HUDEP-2 (cell line): ENCODE results near the gene AKT1.
A peak's percentile ranks its signal among the peaks of the same experiment; 100 is the strongest.
"Not testable (repeated sequence)": the region's sequence is repeated elsewhere in the genome, so short reads cannot be mapped to it uniquely, and the experiment has no call there.

ENCODE experiments used
- DNase-seq, 76 experiments: peaks; one replicate each; lab custom pipeline; 2025; ENCODE audit not compliant: unreplicated experiment in 76 of 76; lab: John Stamatoyannopoulos, UW

The AKT1 gene

DNA sequence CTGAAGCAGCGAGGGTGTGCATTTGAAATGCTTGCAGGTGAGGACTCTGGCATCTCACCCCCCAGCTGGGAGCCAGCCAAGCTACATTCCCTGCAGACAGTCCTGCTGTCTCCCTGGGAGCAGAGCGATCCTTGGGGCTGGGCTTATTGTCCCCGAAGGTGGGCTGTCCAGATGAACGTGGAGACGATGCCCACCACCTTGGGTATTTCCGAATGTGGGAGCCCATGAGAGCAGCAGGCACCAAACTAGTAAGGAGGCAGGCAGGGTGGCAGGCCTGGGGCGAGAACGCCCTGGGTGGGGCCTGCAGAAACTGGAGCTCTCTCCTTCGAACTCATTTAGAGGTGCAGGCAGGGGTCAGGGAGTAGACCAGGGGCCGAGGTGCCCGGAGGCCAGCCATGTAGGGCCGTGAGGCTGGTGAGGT lies 23.8 kb upstream of the AKT1 start:
- DNase-seq, result no peak

DNA sequence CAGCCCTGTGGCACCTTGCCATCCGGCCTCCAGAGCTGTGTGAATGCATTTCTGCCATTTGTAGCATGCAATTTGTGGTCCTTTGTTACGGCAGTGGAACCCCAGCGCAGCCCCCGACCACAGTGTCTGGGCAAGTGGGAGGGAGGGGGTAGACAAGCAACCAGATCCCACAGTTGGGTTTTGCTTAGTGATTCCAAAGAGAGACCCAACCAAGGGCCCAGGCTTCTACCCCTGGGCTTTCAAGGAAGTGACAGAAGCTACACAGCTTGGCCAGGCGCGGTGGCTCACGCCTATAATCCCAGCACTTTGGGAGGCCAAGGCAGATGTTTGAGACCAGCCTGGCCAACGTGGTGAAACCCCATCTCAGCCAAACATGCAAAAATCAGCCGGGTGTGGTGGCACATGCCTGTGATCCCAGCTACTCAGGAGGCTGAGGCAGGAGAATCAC lies 23.2 kb upstream of the AKT1 start:
- DNase-seq, result no peak

DNA sequence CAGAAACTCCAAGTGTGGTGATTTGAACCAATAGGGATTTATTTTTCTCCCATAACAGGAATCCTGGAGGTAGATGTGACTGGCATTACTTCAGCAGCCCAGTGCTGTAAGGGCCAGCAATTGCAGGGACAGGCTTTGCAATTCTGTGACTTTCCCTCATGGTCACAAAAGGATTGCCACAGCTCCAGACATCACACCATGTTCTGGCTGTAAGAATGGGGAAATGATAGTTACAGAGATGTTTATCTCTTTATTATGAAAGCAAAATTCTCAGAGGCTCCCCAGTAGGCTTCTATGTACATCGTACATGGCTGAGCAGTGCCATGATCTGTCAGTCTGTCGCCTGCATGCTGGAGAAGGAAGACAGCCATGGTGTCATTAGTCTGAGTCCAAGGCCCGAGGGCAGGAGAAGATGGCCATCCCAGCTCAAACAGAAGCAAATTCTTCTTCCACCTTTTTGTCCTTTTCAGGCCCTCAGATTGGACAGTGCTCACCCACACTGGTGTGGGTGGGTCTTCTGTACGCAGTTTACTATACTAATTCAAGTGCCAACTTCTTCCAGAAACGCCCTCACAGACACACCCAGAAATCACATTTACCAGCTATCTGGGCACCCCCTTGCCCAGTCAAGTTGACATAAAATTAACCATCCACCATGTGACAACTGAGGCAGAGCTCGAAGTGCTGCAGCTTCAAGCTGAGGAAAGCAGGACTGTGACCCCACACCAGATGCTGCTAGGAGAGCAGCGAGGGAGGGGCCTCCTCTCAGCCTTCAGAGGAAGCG lies 22.6 kb upstream of the AKT1 start:
- no peak for DNase-seq

DNA sequence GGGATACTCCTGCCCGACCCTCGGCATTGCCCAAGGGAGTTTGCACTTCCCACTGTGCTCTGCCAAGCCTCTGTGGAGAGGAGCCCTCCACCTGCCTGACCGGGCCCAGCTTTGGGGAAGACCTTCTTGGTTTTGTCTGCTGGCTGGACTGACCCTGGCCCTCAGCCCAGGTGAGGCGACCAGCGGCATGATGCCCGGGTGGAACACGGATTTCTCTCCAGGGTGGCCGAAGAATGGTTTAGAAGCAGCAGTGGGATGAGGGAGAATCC lies 21.0 kb upstream of the AKT1 start:
- no peak for DNase-seq

DNA sequence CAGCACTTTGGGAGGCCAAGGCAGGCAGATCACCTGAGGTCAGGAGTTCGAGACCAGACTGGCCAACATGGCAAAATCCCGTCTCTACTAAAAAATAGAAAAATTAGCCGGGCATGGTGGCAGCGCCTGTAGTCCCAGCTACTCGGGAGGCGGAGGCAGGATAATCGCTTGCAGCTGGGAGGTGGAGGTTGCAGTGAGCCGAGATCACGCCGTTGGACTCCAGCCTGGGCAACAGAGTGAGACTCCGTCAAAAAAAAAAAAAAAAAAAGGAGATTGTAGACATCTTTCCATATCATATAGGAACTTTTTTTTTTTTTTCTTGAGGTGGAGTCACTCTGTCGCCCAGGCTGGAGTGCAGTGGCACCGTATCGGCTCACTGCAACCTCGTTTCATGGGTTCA lies 19.2 kb upstream of the AKT1 start:
- DNase-seq, result not testable (repeated sequence)

DNA sequence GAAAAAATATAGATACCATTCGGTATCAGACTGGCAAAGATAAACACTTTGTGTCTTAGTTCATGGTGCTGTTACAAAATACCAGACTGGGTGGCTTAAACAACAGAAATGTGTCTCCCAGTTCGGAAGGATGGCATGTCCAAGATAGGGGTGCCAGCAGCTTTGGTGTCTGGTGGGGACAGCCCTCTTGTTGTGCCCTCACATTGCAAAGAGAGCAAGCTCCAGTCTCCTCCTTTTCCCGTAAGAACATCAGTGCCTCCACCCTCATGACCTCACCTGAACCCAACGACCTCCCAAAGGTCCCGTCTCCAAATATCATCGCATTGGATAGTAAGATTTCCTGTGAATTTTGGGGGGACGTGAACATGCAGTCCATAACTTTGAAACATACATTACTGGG lies 17.7 kb upstream of the AKT1 start:
- no peak for DNase-seq

DNA sequence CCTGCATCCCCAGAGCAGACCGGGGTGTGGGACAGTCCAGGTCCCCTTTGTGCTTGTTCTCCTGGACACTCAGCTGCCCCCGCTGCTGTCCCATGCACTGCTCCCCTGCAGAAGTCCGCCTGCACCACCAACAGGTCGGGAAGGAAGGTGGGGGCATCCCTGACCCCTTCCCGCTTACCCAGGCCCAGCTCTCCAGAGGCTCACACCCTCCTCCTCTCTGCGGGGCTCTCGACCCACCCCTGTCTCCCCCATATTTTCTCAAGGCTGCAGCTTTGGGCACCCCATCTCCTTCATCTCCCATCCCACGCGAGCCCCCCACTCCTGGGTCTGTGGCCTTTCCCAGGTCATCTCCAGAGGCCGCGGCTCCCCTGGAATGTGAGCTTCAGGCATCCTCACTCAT lies 14.8 kb upstream of the AKT1 start:
- no peak for DNase-seq

DNA sequence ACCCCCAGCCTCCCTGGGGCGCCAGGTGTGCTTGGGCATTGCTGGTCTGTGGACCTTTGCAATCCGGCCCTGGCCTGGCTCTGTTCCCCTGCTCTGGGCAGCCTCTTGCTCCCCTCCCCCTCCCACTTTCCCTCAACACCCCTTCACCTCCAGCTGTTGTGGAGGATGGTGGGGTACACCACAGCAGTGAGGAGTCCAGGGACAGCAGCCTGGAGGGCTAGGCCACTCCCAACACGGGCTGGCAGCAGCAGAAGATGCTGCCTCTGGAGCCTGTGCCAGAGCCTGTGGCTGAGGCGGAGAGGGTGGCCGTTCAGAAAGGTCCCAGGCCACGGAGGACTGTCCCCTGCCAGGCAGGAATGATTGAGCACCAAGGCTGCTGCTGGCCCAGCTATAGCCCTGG lies 12.9 kb upstream of the AKT1 start:
- DNase-seq, result no peak

DNA sequence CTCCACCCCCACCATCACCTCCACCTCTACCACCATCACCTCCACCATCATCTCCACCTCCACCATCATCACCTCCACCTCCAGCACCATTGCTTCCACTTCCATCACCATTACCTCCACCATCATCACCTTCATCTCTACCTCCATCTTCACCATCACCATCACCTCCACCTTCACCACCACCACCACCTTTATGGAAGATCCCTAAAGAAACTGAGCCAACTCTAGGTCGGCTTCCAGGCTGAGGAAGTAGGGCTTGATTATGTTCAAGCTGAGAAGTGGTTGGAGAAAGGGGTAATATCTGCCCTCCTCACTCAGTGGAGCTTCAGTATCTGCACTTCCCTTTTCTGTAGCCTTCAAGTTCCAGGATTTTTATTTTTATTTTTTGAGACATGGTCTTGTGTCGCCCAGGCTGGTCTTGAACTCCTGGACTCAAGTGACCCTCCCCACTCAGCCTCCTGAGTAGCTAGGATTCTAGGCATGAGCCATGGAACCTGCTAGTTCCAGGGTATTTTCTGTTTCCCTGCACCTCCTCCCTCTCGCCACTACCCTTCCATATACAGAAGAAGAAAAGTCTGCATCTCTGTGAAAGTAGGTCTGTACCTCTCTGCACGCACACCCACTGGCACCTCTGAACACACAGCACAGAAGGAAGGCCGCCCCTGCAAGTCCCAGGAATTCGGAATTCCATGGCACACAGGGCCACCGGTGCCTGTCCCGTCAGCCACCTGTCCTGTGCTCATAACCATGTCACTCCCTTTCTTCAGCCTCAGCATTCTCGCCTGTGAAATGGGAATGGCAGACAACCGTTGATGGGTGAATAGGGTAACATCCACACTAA lies 11.3 kb upstream of the AKT1 start:
- DNase-seq, result no peak

DNA sequence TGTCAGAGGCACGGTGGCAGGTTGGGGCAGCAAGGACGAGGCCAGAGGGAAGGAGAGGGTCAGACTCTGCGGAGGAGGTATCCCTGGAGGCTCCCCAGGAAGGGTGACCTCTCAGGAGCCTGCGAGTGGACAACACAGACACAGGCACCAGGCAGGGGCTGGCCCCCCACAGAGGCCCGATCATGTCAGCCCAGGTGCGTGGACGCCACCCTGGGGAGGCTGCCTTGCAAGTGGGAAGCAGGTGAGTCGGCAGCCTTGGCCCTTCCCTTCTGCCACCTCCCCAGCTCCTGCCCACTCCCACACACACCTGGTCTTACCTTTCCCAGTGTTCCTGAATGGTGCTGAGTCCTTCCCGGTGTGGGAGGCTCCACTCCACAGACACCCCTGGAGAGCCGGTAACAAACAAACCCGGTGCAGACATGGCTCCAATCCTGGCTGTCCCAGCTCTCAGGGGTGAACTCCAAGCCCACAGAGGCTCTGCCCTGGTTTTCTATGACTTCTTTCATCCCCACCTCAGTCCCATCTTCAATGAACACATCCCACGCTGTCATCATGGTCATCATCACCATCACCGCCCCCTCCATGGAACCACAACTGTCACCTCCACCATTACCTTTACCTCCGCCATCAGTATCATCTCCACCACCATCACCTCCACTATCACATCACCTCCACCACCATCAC lies 10.5 kb upstream of the AKT1 start:
- no peak for DNase-seq

DNA sequence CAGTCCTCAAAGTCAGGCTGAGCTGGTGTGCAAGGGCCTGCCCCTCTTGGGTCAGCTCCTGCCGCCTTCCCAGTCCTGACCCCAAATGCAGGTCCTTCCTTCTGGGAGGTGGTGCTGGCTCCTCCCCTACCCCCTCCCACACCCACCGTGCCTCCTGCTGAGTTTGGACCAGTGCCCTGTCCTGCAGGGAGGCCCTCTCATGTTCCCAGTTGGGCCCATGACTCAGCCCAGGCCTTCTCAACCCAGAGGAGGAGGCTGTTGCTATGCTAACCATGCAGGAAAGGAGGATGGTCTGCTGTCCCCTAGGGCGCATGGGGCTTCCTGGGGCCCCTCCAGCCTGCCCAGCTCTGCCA lies 9.8 kb upstream of the AKT1 start:
- peak in 22 of 76 experiments; percentile 23 to 85 (median 40) for DNase-seq

DNA sequence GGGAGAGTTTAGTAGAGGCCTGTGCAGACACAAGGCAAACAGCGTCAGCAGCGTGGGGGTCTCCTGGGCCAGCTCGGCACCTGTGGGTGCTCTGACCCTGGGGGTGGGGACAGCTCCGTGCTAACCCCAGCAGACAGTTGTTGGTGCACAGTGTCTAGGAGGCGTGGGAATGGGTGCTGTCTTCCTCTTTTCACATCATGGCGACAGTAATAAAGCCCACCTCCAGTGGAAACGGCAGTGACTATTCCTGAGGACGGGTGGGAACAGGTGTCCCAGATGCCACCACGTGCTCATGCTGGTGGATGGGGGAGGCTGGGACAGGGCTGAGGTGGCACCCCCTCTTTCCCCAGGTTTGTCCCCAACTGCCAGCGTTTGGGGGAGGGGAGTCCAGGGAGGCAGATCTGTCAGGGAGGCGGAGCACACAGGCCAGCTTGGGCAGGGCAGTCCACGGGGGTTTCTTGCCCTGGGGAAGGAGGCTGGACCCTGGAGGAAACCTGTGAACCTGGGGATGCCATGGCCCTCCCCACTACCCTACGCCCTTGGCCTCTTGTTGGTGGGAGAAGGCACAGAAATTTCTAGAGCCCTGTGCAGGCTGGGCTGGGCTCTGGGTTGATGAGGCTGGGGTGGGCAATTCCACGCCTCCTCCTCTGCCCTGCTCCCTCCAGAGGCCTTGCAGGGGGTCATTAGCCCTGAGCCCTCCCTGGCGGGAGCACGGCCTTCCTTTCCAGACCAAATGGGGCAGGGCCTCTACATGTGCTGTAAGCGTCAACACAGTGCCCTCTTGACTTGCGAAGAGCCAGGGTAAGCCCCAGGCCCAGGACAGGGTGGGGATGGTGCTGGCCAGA lies 9.2 kb upstream of the AKT1 start:
- DNase-seq, result no peak

DNA sequence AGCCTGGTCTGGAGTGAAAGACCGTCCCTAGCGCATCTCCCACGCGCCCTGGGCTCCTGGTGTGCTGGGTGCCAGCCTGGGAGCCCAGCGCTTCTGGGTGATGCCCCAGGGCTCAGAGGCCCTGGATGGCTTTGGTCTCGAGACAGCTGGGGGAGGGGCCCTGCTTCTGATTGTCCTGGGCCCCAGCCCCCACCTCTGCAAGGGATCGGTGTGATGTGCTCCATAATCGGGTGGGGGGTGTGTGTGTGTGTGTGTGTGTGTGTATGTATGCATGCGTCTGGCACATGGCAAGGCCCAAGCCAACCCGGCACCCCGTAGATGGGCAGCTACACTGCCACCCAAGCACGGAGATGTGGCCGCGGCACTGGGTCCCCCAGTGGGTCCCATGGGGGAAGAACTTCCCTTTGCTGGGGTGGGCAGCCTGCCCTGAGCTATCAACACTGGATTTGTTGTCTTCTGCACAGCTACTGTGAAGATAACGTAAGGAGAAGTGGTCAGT lies 8.4 kb upstream of the AKT1 start:
- no peak for DNase-seq

DNA sequence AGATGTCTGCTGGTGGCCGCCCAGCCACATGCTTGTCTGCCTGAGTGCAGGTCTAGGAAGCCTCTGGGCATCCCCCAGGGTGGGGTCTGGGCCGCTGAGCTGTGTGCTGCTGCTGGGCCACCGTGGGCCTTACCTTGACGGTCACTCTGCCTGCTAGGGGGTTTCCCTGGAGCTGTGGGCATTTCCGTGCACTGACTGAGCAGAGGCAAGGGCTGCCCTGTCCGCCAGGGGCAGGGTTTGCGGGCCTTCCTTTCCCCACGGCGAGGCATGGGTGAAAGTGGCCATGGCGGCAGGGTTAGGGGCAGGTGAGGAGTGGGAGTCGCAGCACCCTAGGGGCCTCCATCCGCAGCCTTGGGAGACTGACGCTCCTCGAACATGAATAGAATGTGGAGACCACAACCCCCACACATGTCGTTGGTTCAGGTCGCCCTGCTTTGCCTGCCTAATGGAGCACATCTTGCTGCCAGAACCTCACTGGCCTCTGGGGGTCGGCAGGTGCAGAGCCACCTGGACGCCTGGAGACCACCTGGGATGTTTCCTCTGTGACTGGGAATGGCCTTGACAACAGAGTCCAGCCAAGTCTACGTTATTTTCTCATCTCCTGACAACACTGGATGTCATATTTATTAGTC lies 7.8 kb upstream of the AKT1 start:
- DNase-seq, result no peak

DNA sequence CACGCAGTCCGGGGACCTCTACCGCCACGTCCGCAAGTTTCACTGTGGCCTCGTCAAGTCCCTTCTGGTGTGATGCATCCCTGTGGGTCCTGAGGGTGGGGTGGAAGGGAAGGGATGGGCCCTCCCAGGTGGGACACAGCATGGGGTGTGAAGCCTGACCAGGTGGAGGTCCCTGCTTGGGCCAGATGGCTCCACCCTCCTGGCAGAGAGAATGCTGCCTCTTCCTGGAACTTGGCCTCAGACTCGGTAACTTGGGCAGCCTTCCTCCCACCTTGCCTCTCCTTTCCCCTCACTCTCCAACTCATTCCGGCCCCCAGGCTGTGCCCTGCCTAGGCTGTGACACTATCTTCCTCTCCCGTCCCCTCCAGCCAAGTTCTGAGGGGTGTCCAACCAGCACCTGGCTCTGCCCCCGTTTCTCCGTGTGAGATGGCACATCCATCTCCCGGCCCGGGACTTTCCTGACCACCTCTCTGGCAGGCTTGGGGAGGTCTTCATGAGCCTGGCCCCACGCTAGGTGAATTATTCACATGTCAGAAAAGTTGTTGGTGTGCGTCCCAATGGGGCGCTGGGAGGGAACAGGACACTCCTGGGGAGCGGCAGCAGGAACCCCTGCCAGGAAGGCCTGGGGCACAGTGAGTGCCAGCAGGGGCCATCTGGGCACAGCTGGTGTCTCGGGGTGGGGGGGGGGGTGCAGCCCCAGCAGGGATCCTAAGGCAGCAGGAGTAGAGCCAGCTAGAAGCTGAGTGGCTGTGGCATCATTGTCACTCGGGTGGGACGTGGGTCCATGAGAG lies 7.0 kb upstream of the AKT1 start:
- no peak for DNase-seq

DNA sequence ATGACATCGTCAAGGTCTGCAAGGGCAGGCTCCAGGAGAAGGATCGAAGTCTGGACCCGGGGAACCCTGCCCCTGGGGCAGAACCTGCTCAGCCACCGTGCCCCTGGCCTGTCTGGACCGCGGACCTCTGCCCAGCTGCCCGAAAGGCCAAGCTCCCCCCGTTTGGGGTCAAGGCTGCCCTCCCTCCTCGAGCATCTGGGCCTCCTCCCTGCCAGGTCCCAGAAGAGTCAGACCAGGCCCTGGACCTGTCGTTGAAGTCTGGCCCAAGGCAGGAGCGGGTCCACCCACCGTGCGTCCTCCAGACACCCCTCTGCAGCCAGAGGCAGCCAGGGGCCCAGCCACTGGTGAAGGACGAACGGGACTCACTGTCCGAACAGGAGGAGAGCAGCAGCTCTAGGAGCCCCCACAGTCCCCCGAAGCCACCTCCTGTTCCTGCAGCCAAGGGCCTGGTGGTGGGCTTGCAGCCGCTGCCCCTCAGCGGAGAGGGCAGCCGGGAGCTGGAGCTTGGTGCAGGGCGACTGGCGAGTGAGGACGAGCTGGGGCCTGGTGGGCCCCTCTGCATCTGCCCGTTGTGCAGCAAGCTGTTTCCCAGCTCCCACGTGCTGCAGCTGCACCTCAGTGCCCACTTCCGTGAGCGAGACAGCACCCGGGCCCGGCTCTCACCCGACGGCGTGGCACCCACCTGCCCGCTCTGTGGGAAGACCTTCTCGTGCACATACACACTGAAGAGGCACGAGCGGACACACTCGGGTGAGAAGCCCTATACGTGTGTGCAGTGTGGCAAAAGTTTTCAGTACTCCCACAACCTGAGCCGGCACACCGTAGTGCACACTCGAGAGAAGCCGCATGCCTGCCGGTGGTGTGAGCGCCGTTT lies 6.2 kb upstream of the AKT1 start:
- DNase-seq, result no peak

DNA sequence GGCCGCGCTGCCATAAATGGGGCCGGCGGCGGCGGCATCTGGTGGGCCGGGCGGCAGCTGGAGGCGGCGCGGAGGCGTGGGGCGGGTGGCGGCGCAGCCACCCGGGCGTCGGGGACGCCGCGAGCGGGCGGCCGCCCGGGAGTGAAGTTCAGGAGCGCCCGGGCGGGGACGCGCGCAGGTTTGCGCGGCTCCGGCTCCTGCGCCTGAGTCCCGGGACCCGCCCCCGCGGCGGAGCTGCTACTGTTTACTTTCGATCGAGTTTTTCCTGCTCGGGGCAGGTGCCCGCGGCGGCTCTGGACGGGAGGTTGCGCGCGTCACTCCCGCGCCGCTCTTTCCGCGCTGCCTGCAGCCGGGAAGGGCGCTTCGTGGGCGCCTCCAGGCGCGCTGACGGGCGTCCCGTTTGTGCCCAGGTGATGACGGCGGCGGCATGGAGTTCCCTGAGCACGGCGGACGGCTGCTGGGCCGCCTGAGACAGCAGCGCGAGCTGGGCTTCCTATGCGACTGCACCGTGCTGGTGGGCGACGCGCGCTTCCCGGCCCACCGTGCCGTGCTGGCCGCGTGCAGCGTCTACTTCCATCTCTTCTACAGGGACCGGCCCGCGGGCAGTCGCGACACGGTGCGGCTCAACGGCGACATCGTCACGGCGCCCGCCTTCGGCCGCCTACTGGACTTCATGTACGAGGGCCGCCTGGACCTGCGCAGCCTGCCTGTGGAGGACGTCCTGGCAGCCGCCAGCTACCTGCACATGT lies 5.4 kb upstream of the AKT1 start, which contains the start of gene ZBTB42:
Gene ZBTB42, plus strand, starts transcription at position 331 of the 749 bp plus-strand sequence. Its CDS starts 97 bp downstream, at position 428.
- DNase-seq, result peak in 13 of 76 experiments; percentile 16 to 42 (median 28)
